Frontal cortex (tissue), 4 donors: ENCODE results near the gene TMEM132D. TPM values are rescaled to one million over a fixed set of nuclear protein-coding genes. Genes with fewer than 3 reads are reported as not detected.
"Not testable (repeated sequence)": the region's sequence is repeated elsewhere in the genome, so short reads cannot be mapped to it uniquely, and the experiment has no call there.

Experiments used
- DNase-seq, 2 donors: peaks; one replicate each; pipeline ENCODE4 v3.0.0; 2012; ENCODE audit warnings: low spot score in 2 of 2
- FAIRE-seq: peaks from 2 replicates; lab custom pipeline; 2012; peaks lifted over from hg19 to GRCh38; lab: Jason Lieb, UNC
- total RNA-seq: library from RNA; depleted of rRNA; stranded (reverse); fragments of >200 nt; gene quantifications from one replicate; pipeline ENCODE4 v1.2.3, GENCODE V29; 2014
- donor health status: control.
- donor health status: control.
- donor health status: control.

Gene TMEM132D
- total RNA-seq, 1 donor from 2014 or later, result 4.1 TPM

DNA sequence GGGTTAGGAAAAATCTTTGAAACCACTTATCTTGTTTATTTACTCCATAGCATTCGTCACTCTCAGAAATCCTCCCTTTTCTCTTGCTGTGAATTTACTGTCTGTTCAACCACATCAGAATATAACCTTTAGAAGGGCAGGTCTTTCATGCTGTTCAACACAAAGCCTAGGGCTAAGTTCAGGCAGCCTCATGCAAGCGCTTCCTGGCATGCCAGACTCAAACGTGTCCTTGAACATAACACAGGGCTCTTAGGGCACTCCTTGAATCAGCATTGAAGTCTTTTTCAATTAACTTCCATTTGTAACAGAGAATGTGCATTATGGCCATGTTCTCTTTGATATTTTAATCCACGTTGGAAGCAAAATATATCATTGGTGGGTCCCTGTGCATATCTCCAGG lies 672.8 kb downstream of the TMEM132D start:
- DNase-seq (no peak), FAIRE-seq (no peak)

- FAIRE-seq (no peak), DNase-seq (no peak)
These were observed 677.0 kb downstream of the TMEM132D start for GRCh38 chr12:129226851-129227250.

GRCh38 chr12:129226005-129226404 lies 677.8 kb downstream of the TMEM132D start:
- no peak for DNase-seq
- FAIRE-seq, result no peak

DNA sequence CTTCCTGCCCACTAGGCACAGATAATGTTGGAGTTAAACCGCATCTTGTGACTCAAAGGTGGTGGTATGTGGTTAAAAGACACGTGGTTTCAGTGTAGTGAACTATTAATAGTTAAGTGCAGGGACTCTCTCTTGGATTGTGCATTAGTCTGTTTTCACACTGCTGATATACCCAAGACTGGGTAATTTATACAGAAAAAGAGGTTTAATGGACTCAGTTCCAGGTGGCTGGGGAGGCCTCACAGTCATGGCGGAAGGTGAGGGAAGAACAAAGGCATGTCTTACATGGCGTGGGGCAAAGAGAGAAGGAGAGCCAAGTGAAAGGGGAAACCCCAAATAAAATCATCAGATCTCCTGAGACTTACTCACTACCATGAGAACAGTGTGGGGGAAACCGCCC lies 688.3 kb downstream of the TMEM132D start:
- no peak for FAIRE-seq
- DNase-seq, result no peak

- DNase-seq (no peak), FAIRE-seq (no peak)
These were observed 690.3 kb downstream of the TMEM132D start for GRCh38 chr12:129213551-129213950.

- DNase-seq, result peak in 1 of 2 donors; percentile 27
These were observed 691.8 kb downstream of the TMEM132D start for GRCh38 chr12:129211862-129212630.

DNA sequence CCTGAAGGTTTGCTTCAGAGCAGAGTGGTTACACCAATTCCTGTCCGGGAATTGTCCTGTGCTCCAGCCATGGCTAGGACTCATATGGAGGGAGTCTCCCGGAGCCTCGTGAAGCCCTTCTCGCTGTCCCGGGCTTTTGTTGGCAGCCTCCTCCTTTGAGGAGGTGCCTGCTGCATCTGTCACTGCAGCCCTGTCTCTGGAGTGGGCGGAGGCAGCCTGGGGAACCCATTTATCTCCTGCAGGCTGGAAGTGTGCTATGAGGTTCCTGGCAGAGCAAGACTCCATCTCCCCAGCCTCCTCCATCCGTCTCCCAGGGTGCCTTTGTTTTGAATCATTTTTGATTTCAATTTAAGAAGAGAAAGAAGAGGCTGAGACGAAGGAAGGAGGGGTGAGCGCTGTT lies 695.3 kb downstream of the TMEM132D start:
- no peak for DNase-seq
- no peak for FAIRE-seq

More at GRCh38 chr12:129211862-129212630, 691.8 kb downstream of the TMEM132D start:
- no peak for FAIRE-seq

GRCh38 chr12:129207084-129207483 lies 696.7 kb downstream of the TMEM132D start:
- no peak for FAIRE-seq
- DNase-seq, result no peak

GRCh38 chr12:129203456-129203855 lies 700.4 kb downstream of the TMEM132D start:
- DNase-seq (no peak), FAIRE-seq (no peak)

- no peak for DNase-seq
- no peak for FAIRE-seq
These were observed 701.6 kb downstream of the TMEM132D start for GRCh38 chr12:129202109-129202814.

- no peak for DNase-seq
- FAIRE-seq, result no peak
These were observed 702.8 kb downstream of the TMEM132D start for GRCh38 chr12:129201029-129201428.

- no peak for FAIRE-seq
- DNase-seq, result no peak
These were observed 703.2 kb downstream of the TMEM132D start for GRCh38 chr12:129200576-129200975.

DNA sequence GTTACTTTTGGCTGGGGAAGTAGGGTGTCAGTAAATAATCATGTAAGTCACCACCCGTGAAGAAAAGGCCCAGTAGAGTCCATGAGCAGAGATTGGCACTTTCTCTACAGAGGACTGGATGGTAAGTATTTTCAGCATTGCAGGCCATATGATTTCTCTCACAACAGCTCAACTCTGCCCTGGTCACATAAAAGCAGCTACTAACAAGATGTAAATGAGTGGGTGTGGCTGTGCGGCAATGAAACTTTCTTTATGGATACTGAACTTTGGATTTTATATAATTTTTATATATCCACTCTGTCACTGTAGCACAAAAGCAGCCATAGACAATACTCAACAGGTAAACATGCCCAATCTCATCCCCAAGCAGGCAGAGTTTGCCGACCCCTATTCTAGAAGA lies 706.9 kb downstream of the TMEM132D start:
- FAIRE-seq, result no peak
- DNase-seq, result no peak

- FAIRE-seq (no peak), DNase-seq (no peak)
These were observed 708.7 kb downstream of the TMEM132D start for GRCh38 chr12:129195081-129195480.

GRCh38 chr12:129193263-129193871 lies 710.5 kb downstream of the TMEM132D start:
- FAIRE-seq (no peak), DNase-seq (no peak)

- DNase-seq (no peak), FAIRE-seq (no peak)
These were observed 713.0 kb downstream of the TMEM132D start for GRCh38 chr12:129190827-129191226.

DNA sequence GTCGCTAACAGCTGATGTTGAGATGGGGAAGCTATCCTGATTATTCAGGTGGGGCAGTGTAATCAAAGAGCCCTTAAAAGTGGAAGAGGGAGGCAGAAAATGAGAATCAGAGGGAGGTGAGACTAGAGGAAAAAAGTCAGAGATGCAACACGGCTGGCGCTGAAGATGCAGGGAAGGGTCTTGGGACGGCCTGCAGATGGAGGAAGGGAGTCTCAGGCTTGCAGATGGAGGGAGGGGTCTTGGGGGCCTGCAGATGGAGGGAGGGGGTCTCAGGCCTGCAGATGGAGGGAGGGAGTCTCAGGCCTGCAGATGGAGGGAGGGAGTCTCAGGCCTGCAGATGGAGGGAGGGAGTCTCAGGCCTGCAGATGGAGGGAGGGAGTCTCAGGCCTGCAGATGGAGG lies 713.9 kb downstream of the TMEM132D start:
- FAIRE-seq, DNase-seq: not testable (repeated sequence)

- FAIRE-seq (no peak), DNase-seq (no peak)
These were observed 716.9 kb downstream of the TMEM132D start for GRCh38 chr12:129186952-129187351.

DNA sequence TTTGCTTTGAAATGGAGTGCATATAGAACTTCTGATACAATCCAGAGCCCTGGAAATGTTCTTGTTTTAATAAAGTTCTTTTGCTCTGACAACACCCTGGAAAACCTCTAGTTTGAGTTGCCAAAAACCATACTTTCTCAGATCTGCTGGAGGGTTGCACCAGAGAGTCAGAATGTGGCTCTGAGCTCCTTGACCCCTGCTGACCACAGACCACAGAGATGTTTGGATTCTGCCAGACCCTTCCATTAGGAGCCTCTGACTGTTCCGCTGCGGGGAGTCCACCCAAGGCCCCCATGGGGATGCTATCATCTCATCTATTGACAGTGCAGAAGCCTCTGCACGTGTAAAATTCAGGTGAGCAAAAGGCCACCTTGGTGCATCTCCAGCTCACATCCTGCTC lies 718.0 kb downstream of the TMEM132D start:
- no peak for DNase-seq
- no peak for FAIRE-seq

- FAIRE-seq, result no peak
- DNase-seq, result no peak
These were observed 719.5 kb downstream of the TMEM132D start for GRCh38 chr12:129184127-129184928.
